Occipital lobe (tissue), 2 donors: ENCODE data around the gene NAIF1. TPM values are rescaled to one million over a fixed set of nuclear protein-coding genes. Genes with fewer than 3 reads are reported as not detected.
"Not testable (repeated sequence)": the region's sequence is repeated elsewhere in the genome, so short reads cannot be mapped to it uniquely, and the experiment has no call there.

Experiments
- DNase-seq: peaks from one replicate; lab custom pipeline; 2025; lab: John Stamatoyannopoulos, UW
- total RNA-seq: library from RNA; depleted of rRNA; stranded (reverse); fragments of >200 nt; gene quantifications from one replicate; pipeline ENCODE4 v1.2.3, GENCODE V29; 2014

Gene NAIF1, protein sequence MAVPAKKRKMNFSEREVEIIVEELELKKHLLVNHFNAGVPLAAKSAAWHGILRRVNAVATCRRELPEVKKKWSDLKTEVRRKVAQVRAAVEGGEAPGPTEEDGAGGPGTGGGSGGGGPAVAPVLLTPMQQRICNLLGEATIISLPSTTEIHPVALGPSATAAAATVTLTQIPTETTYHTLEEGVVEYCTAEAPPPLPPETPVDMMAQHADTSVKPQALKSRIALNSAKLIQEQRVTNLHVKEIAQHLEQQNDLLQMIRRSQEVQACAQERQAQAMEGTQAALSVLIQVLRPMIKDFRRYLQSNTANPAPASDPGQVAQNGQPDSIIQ
- 6.4 TPM for total RNA-seq

DNA sequence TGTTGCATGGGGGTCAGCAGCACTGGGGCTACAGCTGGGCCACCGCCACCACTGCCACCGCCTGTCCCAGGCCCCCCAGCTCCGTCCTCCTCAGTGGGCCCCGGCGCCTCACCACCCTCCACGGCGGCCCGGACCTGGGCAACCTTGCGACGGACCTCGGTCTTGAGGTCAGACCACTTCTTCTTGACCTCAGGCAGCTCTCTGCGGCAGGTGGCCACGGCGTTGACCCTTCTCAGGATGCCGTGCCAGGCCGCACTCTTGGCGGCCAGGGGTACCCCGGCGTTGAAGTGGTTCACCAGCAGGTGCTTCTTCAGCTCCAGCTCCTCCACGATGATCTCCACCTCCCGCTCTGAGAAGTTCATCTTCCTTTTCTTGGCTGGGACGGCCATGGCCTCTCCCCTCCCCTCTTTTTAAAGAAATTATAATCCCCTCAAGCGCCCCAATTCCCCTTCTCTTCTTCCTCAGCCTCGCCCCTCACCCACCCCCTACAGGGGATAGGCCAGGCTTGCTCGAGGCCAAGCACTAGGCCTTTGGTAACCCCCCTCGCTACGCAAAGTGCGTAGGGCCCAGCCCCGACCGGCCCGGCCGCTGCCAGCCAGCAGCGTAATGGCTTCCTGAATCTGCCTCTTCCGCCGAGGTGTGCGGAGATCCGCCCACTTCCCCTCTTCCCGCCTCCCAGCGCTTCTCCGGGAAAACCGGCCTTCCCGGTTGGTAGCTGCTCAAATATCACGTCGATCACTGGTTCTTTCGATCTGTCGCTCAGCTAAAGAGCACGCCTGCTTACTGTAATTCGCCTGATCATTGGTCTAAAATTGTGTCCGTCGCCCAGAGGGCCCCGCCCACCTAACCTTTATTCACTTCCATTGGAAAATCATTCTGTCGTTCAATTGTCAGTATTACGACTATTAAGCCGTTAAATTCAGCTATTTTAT is at the start of gene NAIF1:
NAIF1 (minus strand) TSS at position 608 of the 932 bp plus-strand sequence; CDS start at position 389, 219 bp downstream.
- peak; percentile 96 for DNase-seq

- DNase-seq, result no peak
Measured at GRCh38 chr9:128116104-128117083, 49.3 kb upstream of the NAIF1 start.

DNA sequence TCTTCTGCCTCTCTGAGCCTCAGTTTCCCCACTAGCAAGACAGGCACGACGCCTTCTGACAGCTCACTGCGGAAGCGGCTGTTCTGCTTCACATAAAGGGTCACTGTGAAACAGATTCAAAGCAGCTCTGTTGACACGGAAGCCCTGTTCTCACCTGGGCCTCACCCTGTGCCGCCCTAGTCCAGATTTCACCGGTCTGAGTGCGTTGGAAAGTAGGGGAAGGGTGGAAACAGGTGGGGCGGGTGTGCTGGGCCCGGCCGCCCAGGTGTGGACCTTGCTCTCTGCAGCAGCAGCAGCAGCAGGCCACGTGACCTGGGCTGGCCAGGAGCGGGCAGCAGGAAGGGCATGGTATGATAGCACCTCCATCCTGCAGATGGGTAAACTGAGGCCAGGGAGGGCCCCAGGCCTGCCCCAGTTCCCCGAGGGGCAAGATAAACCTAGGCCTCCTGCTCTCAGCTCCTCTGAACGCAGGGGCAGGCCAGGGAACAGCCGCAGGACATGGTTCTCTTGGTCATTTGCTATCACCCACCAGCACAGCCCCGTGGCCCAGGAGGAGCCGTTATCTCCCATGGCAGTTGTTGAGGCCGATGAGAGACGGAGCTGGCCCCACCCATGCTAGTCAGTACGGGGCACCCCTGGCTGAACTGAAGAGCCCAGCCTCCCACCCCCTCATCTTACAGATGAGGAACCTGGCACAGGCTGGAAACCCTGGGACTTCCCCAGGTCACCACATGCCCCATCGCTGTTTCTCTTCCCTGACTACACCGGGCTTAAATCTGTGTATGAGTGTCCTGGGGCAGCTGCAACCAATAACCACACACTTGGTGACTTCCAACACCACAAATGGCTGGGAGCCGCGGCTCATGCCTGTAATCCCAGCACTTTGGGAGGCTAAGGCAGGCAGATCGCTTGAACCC is 48.3 kb upstream of the NAIF1 start:
- DNase-seq, result no peak

- no peak for DNase-seq
Measured at GRCh38 chr9:128114326-128115186, 47.4 kb upstream of the NAIF1 start.

DNA sequence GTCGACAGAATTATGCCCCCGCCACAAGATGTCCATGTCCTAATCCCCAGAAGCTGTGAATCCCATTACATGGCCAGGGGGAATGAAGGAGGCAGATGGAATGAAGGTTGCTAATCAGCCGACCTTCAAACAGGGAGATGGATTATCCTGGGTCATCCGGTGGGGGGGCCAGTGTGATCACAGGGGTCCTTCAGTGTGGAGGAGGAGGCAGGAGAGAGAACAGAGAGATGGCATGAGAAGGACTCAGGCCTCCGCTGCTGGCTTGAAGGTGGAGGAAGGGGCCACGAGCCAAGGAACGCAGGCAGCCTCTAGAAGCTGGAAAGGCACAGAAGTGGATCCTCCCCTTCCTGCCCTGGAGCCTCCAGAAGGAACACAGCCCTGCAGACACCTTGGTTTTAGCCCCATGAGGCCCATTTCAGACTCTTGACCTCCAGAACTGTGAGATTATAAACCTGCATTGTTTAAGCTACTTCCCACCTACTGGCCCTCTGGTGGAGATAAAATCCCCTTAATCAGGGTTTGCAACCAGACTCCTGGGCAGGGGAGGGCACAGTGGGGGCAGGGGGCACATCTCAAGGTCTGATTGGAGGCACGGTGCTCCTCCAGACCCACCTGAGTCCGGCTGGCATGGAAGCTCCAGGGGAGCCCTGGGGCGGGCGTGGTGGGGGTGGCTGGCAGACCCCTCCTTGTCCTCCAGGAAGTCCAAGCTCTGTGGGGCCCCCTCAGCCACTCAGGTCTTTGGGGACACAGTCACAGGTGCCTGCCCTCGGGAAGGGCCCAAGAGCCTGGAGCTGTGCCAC is 46.6 kb upstream of the NAIF1 start:
- no peak for DNase-seq

GRCh38 chr9:128111726-128112125 is 44.6 kb upstream of the NAIF1 start:
- DNase-seq, result not testable (repeated sequence)

GRCh38 chr9:128109050-128109709 is 42.1 kb upstream of the NAIF1 start:
- DNase-seq, result no peak

DNA sequence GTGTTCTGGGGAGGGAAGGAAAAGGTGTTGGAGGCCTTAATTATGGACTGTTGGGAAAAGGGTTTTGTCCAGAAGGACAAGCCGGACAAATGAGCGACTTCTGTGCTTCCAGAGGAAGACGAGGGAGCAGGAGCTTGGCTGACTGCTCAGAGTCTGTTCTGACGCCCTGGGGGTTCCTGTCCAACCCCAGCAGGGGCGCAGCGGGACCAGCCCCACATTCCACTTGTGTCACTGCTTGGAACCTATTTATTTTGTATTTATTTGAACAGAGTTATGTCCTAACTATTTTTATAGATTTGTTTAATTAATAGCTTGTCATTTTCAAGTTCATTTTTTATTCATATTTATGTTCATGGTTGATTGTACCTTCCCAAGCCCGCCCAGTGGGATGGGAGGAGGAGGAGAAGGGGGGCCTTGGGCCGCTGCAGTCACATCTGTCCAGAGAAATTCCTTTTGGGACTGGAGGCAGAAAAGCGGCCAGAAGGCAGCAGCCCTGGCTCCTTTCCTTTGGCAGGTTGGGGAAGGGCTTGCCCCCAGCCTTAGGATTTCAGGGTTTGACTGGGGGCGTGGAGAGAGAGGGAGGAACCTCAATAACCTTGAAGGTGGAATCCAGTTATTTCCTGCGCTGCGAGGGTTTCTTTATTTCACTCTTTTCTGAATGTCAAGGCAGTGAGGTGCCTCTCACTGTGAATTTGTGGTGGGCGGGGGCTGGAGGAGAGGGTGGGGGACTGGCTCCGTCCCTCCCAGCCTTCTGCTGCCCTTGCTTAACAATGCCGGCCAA is 41.3 kb upstream of the NAIF1 start:
- no peak for DNase-seq

DNA sequence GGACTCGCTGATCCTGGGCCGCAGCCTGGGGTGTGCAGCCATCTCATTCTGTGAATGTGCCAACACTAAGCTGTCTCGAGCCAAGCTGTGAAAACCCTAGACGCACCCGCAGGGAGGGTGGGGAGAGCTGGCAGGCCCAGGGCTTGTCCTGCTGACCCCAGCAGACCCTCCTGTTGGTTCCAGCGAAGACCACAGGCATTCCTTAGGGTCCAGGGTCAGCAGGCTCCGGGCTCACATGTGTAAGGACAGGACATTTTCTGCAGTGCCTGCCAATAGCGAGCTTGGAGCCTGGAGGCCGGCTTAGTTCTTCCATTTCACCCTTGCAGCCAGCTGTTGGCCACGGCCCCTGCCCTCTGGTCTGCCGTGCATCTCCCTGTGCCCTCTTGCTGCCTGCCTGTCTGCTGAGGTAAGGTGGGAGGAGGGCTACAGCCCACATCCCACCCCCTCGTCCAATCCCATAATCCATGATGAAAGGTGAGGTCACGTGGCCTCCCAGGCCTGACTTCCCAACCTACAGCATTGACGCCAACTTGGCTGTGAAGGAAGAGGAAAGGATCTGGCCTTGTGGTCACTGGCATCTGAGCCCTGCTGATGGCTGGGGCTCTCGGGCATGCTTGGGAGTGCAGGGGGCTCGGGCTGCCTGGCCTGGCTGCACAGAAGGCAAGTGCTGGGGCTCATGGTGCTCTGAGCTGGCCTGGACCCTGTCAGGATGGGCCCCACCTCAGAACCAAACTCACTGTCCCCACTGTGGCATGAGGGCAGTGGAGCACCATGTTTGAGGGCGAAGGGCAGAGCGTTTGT is 40.5 kb upstream of the NAIF1 start:
- DNase-seq, result no peak

DNA sequence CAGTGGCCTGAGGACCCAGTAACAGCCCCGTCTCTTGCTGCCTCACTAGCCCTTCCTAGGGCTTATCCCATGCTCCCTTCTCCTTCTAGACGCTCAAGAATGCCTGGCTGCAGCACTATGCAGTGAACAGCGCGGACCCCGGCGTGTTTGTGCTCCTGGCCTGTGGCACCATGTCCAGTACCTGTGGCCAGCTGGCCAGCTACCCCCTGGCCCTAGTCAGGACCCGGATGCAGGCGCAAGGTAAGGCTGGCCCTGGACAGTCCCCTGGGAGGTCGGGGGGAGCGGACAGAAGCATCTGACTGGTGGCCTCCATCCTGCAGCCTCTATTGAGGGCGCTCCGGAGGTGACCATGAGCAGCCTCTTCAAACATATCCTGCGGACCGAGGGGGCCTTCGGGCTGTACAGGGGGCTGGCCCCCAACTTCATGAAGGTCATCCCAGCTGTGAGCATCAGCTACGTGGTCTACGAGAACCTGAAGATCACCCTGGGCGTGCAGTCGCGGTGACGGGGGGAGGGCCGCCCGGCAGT is 39.9 kb upstream of the NAIF1 start:
- no peak for DNase-seq

DNA sequence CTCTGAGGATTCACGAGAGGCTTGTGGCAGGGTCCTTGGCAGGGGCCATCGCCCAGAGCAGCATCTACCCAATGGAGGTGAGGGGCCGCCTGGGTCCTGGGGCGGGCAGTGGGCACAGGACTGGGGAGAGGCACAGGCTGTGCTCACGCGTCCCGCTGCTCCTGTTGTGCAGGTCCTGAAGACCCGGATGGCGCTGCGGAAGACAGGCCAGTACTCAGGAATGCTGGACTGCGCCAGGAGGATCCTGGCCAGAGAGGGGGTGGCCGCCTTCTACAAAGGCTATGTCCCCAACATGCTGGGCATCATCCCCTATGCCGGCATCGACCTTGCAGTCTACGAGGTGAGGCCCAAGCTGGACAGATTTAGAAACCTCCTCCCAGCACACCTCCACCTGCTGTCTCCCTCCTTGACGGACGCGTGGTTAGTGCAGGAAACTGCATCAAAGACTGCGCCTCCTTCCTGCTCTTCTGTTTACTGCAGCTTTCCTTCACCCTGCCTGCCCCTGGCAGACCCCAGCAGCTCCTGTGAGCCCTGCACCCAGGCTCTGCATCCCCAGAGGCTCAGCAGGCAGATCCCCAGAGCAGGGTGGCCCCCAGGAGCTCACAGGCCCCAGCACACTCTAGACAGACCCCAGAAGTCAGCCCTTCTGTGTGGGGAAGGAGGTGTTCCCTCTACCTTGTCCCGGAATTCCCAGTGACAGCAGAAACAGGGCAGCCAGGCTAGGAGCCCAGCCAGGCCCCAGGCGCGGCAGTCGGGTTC is 39.2 kb upstream of the NAIF1 start:
- no peak for DNase-seq

DNA sequence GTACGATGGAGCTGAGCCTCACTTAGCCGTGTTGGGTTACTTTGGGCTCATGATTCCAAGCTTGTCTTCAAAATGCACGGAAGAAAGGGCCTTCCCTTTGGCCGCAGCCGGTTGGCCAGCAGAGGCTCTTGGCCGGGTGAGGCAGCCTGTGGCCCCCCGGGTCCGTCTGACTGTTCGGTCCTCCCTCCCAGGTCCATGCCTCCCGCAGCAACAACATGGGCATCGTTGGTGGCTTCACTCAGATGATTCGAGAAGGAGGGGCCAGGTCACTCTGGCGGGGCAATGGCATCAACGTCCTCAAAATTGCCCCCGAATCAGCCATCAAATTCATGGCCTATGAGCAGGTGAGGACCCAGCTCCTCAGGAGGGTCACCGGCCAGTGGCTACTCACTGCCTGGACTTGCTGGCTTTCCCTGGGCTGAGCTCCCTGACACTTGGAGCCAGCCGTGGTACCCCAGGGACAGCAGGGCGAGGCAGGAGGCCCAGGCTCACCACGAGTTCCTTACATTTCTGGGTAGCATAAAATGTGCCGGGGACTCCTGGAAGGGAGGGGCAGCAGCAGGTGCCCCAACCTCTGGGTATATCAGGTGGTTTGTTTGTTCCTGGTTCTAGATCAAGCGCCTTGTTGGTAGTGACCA is 38.5 kb upstream of the NAIF1 start:
- no peak for DNase-seq

GRCh38 chr9:128104171-128104618 is 37.1 kb upstream of the NAIF1 start:
- DNase-seq, result no peak

GRCh38 chr9:128103589-128103962 is 36.5 kb upstream of the NAIF1 start:
- DNase-seq, result no peak
